KMS-11 (cell line): ENCODE measurements around the gene FLVCR2.

ENCODE experiments used
- H2AFZ ChIP-seq: fragments of 200-600 bp; sonication (generic); 2 replicates; pipeline ENCODE4 v1.6.1; 2016; ENCODE audit warnings: antibody characterized with exemption, mixed run types, low read depth
- H3K27ac ChIP-seq: fragments of 200-600 bp; sonication (generic); 2 replicates; pipeline ENCODE4 v1.6.1; 2016; ENCODE audit warnings: mild to moderate bottlenecking, mixed run types
- H3K27me3 ChIP-seq: fragments of 200-600 bp; sonication (generic); 2 replicates; pipeline ENCODE4 v1.6.1; 2017; ENCODE audit warnings: mild to moderate bottlenecking, low read depth, mixed run types, moderate library complexity; ENCODE audit not compliant: insufficient read depth
- H3K36me3 ChIP-seq: fragments of 200-600 bp; sonication (generic); 2 replicates; pipeline ENCODE4 v1.6.1; 2017; ENCODE audit warnings: mild to moderate bottlenecking, mixed run types; ENCODE audit not compliant: insufficient read depth
- H3K4me1 ChIP-seq: fragments of 200-600 bp; sonication (generic); 2 replicates; pipeline ENCODE4 v1.6.1; 2016; ENCODE audit warnings: mild to moderate bottlenecking, low read depth, mixed run types; ENCODE audit not compliant: poor library complexity, severe bottlenecking
- H3K4me2 ChIP-seq: fragments of 200-600 bp; sonication (generic); 2 replicates; pipeline ENCODE4 v1.7.0; 2016; ENCODE audit warnings: mild to moderate bottlenecking, mixed run types
- H3K4me3 ChIP-seq: fragments of 200-600 bp; sonication (generic); IDR thresholded peaks from 2 replicates; pipeline ENCODE4 v1.6.1; 2017; ENCODE audit warnings: low read depth, low read length, mixed read lengths; ENCODE audit not compliant: insufficient read depth
- H3K79me2 ChIP-seq: fragments of 200-600 bp; sonication (generic); 2 replicates; pipeline ENCODE4 v1.6.1; 2016; ENCODE audit warnings: low read depth, mixed run types; ENCODE audit not compliant: insufficient read depth
- H3K9ac ChIP-seq: fragments of 200-600 bp; sonication (generic); 2 replicates; pipeline ENCODE4 v1.6.1; 2016; ENCODE audit warnings: mild to moderate bottlenecking, mixed run types
- H4K20me1 ChIP-seq: fragments of 200-600 bp; sonication (generic); 2 replicates; pipeline ENCODE4 v1.6.1; 2016; ENCODE audit warnings: mild to moderate bottlenecking, mixed run types; ENCODE audit not compliant: insufficient read depth
- TF ChIP-seq, protein P1 (sequence below): fragments of 200-600 bp; sonication (generic); conservative IDR thresholded peaks from 2 replicates; pipeline ENCODE4 v1.6.1; 2017; ENCODE audit warnings: low read depth, mild to moderate bottlenecking, antibody characterized with exemption, low read length, moderate library complexity, mixed read lengths

Gene FLVCR2

DNA sequence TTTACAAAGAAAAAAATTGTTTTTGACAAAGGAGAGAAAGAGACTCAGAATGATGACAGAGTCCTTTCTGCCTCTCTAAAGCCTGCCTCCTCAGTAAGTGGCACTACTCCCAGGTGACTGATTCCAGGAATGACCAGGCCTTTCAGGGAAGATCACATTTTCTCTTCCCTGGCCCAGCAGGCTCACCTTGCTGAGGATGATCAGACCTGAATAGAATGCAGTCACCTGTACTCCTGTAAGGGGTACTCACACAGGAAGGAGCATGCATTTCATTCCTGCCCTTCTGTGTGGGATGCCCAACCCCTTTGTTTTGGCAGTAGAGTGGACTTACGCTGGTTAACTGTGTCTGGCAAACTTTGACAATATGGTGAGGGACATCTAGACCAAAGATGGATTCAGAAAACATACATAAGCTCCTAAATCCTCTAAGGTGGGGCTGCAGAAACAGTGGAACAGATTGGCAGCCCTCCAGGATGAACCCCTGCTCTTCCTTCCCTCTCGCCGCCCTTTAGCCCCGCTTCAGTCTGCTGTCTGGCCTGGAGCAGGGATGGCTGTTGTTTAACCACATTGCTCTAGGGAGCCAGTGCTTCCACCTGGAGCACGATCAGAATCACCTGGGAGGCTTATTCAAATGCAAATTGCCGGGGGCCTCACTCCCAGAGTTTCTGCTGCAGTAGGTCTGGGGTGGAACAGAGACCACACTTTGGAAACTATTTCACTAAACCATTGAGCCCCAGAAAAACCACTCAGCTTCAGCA lies 52.5 kb downstream of the FLVCR2 start:
- TF ChIP-seq, protein P1, sequence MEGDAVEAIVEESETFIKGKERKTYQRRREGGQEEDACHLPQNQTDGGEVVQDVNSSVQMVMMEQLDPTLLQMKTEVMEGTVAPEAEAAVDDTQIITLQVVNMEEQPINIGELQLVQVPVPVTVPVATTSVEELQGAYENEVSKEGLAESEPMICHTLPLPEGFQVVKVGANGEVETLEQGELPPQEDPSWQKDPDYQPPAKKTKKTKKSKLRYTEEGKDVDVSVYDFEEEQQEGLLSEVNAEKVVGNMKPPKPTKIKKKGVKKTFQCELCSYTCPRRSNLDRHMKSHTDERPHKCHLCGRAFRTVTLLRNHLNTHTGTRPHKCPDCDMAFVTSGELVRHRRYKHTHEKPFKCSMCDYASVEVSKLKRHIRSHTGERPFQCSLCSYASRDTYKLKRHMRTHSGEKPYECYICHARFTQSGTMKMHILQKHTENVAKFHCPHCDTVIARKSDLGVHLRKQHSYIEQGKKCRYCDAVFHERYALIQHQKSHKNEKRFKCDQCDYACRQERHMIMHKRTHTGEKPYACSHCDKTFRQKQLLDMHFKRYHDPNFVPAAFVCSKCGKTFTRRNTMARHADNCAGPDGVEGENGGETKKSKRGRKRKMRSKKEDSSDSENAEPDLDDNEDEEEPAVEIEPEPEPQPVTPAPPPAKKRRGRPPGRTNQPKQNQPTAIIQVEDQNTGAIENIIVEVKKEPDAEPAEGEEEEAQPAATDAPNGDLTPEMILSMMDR: no peak
- no peaks in the 10 kb centered on the region for H3K27me3 ChIP-seq
- no peak overlapping the region for H3K9ac ChIP-seq
- no peak overlapping the region for H3K4me3 ChIP-seq
- no peaks in the 10 kb centered on the region for H3K79me2 ChIP-seq
- no peak overlapping the region for H2AFZ ChIP-seq
- no peak overlapping the region for H3K27ac ChIP-seq
- no peaks in the 10 kb centered on the region for H3K4me1 ChIP-seq
- no peaks in the 10 kb centered on the region for H4K20me1 ChIP-seq
- no peaks in the 10 kb centered on the region for H3K36me3 ChIP-seq
- H3K4me2 ChIP-seq: no peak overlapping the region

DNA sequence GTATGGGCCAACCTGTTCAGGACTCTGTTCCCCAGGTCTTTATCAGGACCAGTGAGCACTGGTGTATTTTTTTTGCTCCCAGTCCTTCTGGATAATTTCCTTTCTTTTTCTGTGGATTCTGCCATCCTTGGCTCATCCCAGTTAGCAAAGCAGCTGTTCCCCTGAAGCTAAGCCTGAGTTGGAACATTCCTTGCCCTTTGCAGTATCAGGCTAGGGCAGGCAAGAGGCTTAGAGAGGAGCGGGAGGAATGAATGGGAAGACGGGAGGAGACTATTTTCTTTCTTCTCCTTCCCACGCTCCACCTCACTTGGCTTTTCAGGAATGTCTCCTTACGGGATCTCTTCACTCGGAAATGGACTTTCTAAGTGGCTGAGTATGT lies 53.0 kb downstream of the FLVCR2 start:
- Histone ChIP-seq H3K27me3 (no peaks in the 10 kb centered on the region), H4K20me1 (no peaks in the 10 kb centered on the region), H3K4me3 (no peak overlapping the region), H3K9ac (no peak overlapping the region), H2AFZ (no peak overlapping the region), H3K79me2 (no peaks in the 10 kb centered on the region), H3K27ac (no peak overlapping the region), H3K4me2 (no peak overlapping the region), H3K36me3 (no peaks in the 10 kb centered on the region), H3K4me1 (no peaks in the 10 kb centered on the region)
- TF ChIP-seq, protein P1: no peak

DNA sequence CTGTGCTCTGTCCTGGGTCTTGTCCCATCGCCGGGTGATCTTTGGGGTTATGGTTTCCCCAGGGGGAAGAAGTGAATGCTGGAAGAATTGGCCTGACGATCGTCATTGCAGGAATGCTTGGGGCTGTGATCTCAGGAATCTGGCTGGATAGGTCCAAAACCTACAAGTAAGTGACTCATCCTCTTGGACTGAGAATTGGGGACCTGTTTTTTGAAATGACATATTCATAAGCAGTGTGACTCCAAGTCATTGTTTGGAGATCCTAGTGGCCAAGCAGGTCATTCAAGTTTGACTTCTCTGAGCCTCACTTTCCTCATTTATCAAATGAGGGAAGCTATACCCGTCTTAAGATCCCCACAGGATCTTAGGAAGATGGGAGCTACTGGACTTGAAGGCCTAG lies 56.4 kb downstream of the FLVCR2 start:
- TF ChIP-seq, protein P1: no peak
- Histone ChIP-seq H3K27me3 (no peaks in the 10 kb centered on the region), H3K4me3 (no peak overlapping the region), H3K27ac (no peak overlapping the region), H4K20me1 (no peaks in the 10 kb centered on the region), H3K4me2 (no peak overlapping the region), H2AFZ (no peak overlapping the region), H3K4me1 (no peaks in the 10 kb centered on the region), H3K79me2 (no peaks in the 10 kb centered on the region), H3K9ac (no peak overlapping the region), H3K36me3 (no peaks in the 10 kb centered on the region)

DNA sequence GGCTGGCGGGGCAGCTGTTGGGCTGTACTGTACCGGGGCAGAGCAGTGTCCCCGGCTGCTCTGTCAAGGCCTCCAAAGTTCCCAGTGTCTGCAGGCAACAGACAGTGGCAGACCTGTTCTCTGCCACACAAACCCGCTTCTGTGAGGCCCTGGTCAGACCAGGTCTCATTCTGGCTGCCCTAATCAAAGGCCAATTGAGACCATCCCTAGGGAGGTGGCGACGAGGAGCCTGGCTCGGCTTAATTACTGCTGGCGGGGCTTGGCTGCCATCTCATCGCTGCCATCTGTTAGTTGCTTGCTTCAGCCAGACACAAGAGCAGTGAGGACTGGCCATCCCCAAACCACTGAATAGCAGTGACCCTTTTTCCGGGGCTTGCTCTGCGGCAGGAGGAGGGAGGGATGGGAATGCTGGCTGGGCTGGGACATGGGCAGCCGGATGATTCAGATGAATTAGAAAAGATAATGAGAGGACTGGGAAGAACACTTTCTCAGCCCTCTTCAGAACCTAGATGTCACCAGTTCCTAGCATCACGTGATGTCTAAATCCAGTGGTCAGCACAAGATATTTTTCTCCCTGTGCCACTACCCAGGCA lies 57.8 kb downstream of the FLVCR2 start:
- no peak overlapping the region for H2AFZ ChIP-seq
- H3K79me2 ChIP-seq: no peaks in the 10 kb centered on the region

More for the DNA sequence above, 57.8 kb downstream of the FLVCR2 start:
- no peak overlapping the region for H3K9ac ChIP-seq
- no peak overlapping the region for H3K27ac ChIP-seq
- no peaks in the 10 kb centered on the region for H4K20me1 ChIP-seq
- H3K27me3 ChIP-seq: no peaks in the 10 kb centered on the region
- no peak overlapping the region for H3K4me2 ChIP-seq
- H3K4me1 ChIP-seq: no peaks in the 10 kb centered on the region
- H3K4me3 ChIP-seq: no peak overlapping the region
- TF ChIP-seq, protein P1: no peak
- no peaks in the 10 kb centered on the region for H3K36me3 ChIP-seq
